Karpas-422 (cell line): Measurements from ENCODE around the gene MRPL27. TPM values are rescaled to one million over a fixed set of nuclear protein-coding genes. Genes with fewer than 3 reads are reported as not detected.

ENCODE experiments used
- DNase-seq: peaks from one replicate; pipeline ENCODE4 v3.0.0-alpha.2; 2015
- H2AFZ ChIP-seq: fragments of 200-600 bp; sonication (generic); 2 replicates; pipeline ENCODE4 v1.6.1; 2014; ENCODE audit warnings: antibody characterized with exemption, low read length, mixed read lengths
- H3K27ac ChIP-seq: fragments of 200-600 bp; sonication (generic); 2 replicates; pipeline ENCODE4 v1.5.1; 2014; ENCODE audit warnings: mild to moderate bottlenecking, low read length, moderate library complexity
- H3K27me3 ChIP-seq: fragments of 200-600 bp; sonication (generic); 2 replicates; pipeline ENCODE4 v1.6.1; 2014; ENCODE audit warnings: low read length, mixed read lengths
- H3K36me3 ChIP-seq: fragments of 200-600 bp; sonication (generic); 2 replicates; pipeline ENCODE4 v1.6.1; 2014; ENCODE audit warnings: low read length, mixed read lengths; ENCODE audit not compliant: insufficient read depth
- H3K4me1 ChIP-seq: fragments of 200-600 bp; sonication (generic); 2 replicates; pipeline ENCODE4 v1.6.1; 2014; ENCODE audit warnings: mild to moderate bottlenecking, low read length, mixed read lengths
- H3K4me2 ChIP-seq: fragments of 200-600 bp; sonication (generic); 2 replicates; pipeline ENCODE4 v1.6.1; 2014; ENCODE audit warnings: low read length, low read depth, mild to moderate bottlenecking; ENCODE audit not compliant: poor library complexity, severe bottlenecking
- H3K4me3 ChIP-seq: fragments of 200-600 bp; sonication (generic); 2 replicates; pipeline ENCODE4 v1.5.1; 2014; ENCODE audit warnings: mild to moderate bottlenecking, antibody characterized with exemption, low read length, mixed read lengths
- H3K79me2 ChIP-seq: fragments of 200-600 bp; sonication (generic); 2 replicates; pipeline ENCODE4 v1.6.1; 2014; ENCODE audit warnings: mild to moderate bottlenecking, low read length, mixed read lengths
- H3K9ac ChIP-seq: fragments of 200-600 bp; sonication (generic); 2 replicates; pipeline ENCODE4 v1.6.0; 2014; ENCODE audit warnings: low read length
- H3K9me2 ChIP-seq: fragments of 200-600 bp; sonication (generic), shearing (Covaris generic); replicated peaks from 2 replicates; pipeline ENCODE4 v1.6.0; 2014; ENCODE audit warnings: mild to moderate bottlenecking, low read length, moderate library complexity; ENCODE audit not compliant: insufficient read depth
- H3K9me3 ChIP-seq: fragments of 300-700, 200-600 bp; sonication (generic); 2 replicates; pipeline ENCODE4 v1.6.1; 2014; ENCODE audit warnings: low read length, mixed read lengths
- H4K20me1 ChIP-seq: fragments of 200-600 bp; sonication (generic); 2 replicates; pipeline ENCODE4 v1.6.1; 2014; ENCODE audit warnings: mild to moderate bottlenecking, antibody characterized with exemption, low read length, low read depth; ENCODE audit not compliant: insufficient read depth
- total RNA-seq: library from RNA; depleted of rRNA; stranded (reverse); fragments of >200 nt; shearing (Covaris generic); gene quantifications from 2 replicates; pipeline ENCODE4 v1.2.3, GENCODE V29; 2014; ENCODE audit warnings: low replicate concordance

The MRPL27 gene
- total RNA-seq, 1 experiment from 2014 or later = 22.3 TPM

DNA sequence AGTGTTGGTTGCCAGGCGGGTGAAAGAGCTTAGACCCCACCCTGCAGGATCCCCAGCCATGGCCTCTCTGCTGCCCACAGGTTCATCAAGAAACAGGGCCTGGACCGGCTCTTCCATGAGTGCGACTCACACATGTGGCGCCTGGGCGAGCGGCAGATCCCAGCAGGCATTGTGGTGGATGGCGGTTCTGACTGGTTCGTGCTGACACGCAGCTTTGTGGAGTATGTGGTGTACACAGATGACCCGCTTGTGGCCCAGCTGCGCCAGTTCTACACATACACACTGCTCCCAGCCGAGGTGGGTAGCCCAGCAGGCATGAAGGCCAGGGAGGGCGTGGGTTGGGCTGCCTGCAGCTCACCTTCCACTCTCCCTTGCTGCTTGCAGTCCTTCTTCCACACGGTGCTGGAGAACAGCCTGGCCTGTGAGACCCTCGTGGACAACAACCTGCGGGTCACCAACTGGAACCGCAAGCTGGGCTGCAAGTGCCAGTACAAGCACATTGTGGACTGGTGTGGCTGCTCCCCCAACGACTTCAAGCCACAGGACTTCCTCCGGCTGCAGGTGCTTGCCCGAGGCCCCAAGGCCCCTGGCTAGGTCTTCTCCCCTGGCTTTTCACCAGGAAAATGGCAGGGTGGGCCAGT lies 17.2 kb downstream of the MRPL27 start:
- no peaks in the 10 kb centered on the region for H3K27me3 ChIP-seq
- no peaks in the 10 kb centered on the region for H3K9me2 ChIP-seq
- no peak overlapping the region for H2AFZ ChIP-seq
- H3K79me2 ChIP-seq = peaks cover 11% of the 10 kb centered on the region
- no peak for DNase-seq
- H3K36me3 ChIP-seq = peaks cover 11% of the 10 kb centered on the region; the same call in 1 of the 2 replicates
- peaks cover 6% of the 10 kb centered on the region; the same call in 1 of the 2 replicates for H4K20me1 ChIP-seq
- no peak overlapping the region for H3K27ac ChIP-seq
- no peak overlapping the region for H3K9ac ChIP-seq
- no peaks in the 10 kb centered on the region for H3K4me1 ChIP-seq
- H3K9me3 ChIP-seq = no peaks in the 10 kb centered on the region
- H3K4me2 ChIP-seq = no peak overlapping the region
- H3K4me3 ChIP-seq = no peak overlapping the region

DNA sequence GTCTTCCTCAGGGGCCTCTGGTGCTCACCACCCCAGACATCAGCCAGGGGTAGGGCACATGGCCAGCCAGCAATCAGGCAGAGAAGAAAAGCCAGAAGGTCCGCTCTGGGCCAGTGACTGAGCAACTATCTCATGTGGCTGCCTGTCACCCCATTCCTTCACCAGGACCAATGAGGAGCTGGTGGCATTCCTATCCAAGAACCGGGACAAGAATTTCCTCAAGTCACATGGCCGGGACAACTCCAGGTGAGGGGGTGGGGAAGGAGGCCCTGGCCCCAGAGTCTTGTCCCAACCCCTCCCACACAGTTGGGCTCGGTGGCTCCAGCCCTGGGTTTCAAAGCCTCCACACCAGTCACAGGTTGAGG lies 17.7 kb downstream of the MRPL27 start:
- no peak for DNase-seq
- Histone ChIP-seq H3K9ac (no peak overlapping the region), H3K9me3 (no peaks in the 10 kb centered on the region), H4K20me1 (peaks cover 6% of the 10 kb centered on the region; the same call in 1 of the 2 replicates), H3K9me2 (no peaks in the 10 kb centered on the region), H3K27ac (no peak overlapping the region), H3K4me2 (no peak overlapping the region), H3K4me3 (no peak overlapping the region), H3K36me3 (peaks cover 11% of the 10 kb centered on the region; the same call in 1 of the 2 replicates), H3K27me3 (no peaks in the 10 kb centered on the region), H3K4me1 (no peaks in the 10 kb centered on the region), H2AFZ (no peak overlapping the region), H3K79me2 (peaks cover 16% of the 10 kb centered on the region)

GRCh38 chr17:50354776-50355175 lies 18.2 kb downstream of the MRPL27 start:
- no peaks in the 10 kb centered on the region for H3K9me2 ChIP-seq
- no peak overlapping the region for H3K4me2 ChIP-seq
- H3K36me3 ChIP-seq = peaks cover 11% of the 10 kb centered on the region; the same call in 1 of the 2 replicates
- no peak overlapping the region for H3K9ac ChIP-seq
- no peaks in the 10 kb centered on the region for H3K27me3 ChIP-seq
- H3K4me1 ChIP-seq = no peaks in the 10 kb centered on the region
- DNase-seq = no peak
- H2AFZ ChIP-seq = no peak overlapping the region
- H3K79me2 ChIP-seq = peaks cover 16% of the 10 kb centered on the region
- H4K20me1 ChIP-seq = peaks cover 6% of the 10 kb centered on the region; the same call in 1 of the 2 replicates
- H3K4me3 ChIP-seq = no peak overlapping the region
- H3K9me3 ChIP-seq = no peaks in the 10 kb centered on the region
- H3K27ac ChIP-seq = no peak overlapping the region

- Histone ChIP-seq H2AFZ (no peak overlapping the region), H3K4me3 (no peak overlapping the region), H3K4me2 (no peak overlapping the region), H3K36me3 (peaks cover 11% of the 10 kb centered on the region; the same call in 1 of the 2 replicates), H4K20me1 (peaks cover 6% of the 10 kb centered on the region; the same call in 1 of the 2 replicates), H3K79me2 (peaks cover 18% of the 10 kb centered on the region), H3K27me3 (no peaks in the 10 kb centered on the region), H3K4me1 (no peaks in the 10 kb centered on the region), H3K9me3 (no peaks in the 10 kb centered on the region), H3K27ac (no peak overlapping the region), H3K9ac (no peak overlapping the region), H3K9me2 (no peaks in the 10 kb centered on the region)
- DNase-seq = no peak
Measured at GRCh38 chr17:50354198-50354597, 18.8 kb downstream of the MRPL27 start.

DNA sequence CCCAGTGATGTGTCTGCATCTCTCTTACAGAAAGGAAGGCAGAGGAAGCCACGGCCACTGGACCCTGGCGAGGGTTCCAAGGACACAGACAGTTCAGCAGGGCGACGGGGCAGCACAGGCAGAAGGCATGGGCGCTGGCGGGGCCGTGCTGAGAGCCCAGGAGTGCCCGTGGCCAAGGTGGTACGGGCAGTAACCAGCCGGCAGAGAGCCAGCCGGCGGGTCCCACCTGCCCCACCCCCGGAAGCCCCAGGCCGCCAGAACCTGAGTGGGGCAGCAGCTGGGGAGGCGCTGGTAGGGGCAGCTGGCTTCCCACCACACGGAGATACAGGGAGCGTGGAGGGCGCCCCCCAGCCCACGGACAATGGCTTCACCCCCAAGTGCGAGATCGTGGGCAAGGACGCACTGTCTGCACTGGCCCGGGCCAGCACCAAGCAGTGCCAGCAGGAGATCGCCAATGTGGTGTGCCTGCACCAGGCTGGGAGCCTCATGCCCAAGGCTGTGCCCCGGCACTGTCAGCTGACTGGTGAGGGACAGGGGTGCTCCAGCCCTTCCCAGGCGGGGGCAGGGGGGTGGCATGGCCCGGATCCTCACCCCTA lies 19.3 kb downstream of the MRPL27 start:
- DNase-seq = no peak
- H3K36me3 ChIP-seq = peaks cover 11% of the 10 kb centered on the region; the same call in 1 of the 2 replicates

DNA sequence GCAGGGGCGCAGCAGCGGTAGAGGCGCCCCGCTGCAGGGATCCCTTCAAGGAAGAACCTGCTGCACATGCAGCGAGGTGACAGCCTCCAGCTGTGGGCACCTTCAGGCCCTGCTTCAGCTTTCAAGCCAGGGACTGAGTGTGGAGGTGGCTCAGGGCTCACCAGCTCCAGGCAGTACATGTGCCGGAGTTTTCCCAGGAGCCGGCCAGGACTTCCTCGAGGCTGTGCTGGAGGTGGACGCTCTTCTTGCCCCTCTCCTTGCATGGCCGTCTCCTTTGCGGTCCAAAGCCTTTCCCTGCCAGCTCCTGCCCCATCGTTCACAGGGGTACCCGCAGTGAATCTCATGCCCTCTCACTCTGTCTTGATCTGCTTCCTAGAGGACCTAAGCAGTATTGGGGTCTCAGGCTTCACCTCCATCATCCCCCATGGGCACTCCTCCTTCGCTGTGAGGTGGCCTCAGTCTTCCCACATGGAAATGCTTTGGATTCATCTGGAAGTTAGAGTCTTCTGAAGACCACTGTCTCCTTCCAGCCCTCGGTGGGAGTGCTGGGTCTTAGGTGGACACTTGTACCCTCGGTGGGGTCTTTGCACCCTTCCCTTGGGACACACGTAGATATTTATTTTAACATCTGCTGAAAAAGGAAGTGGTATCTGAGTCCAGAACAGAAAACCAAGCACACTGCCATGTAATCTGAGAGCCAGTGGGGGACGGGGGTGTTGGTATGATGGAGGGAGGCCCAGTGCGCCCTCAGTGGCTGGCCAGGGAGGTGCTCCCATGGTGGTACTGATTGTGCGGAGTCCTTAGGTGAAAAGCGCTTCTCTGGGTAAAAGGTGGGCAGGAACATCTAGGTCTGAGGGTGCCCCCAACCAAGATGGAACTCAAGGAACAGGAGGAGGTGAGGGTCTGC lies 20.0 kb downstream of the MRPL27 start:
- Histone ChIP-seq H4K20me1 (peaks cover 7% of the 10 kb centered on the region; the same call in 1 of the 2 replicates), H3K9me2 (no peaks in the 10 kb centered on the region), H3K27me3 (no peaks in the 10 kb centered on the region), H3K4me3 (no peak overlapping the region), H2AFZ (no peak overlapping the region), H3K27ac (no peak overlapping the region), H3K9ac (no peak overlapping the region), H3K4me2 (no peak overlapping the region), H3K4me1 (peaks cover 3% of the 10 kb centered on the region), H3K36me3 (peaks cover 10% of the 10 kb centered on the region; the same call in 1 of the 2 replicates), H3K79me2 (peaks cover 31% of the 10 kb centered on the region), H3K9me3 (no peaks in the 10 kb centered on the region)
- DNase-seq = no peak

More for the DNA sequence above, 19.3 kb downstream of the MRPL27 start:
- Histone ChIP-seq H3K4me2 (no peak overlapping the region), H3K79me2 (peaks cover 23% of the 10 kb centered on the region), H3K9me3 (no peaks in the 10 kb centered on the region), H4K20me1 (peaks cover 6% of the 10 kb centered on the region; the same call in 1 of the 2 replicates), H3K4me1 (no peaks in the 10 kb centered on the region), H3K4me3 (no peak overlapping the region), H3K27ac (no peak overlapping the region), H3K9me2 (no peaks in the 10 kb centered on the region), H2AFZ (no peak overlapping the region), H3K27me3 (no peaks in the 10 kb centered on the region), H3K9ac (no peak overlapping the region)

GRCh38 chr17:50352072-50352692 lies 20.8 kb downstream of the MRPL27 start:
- H4K20me1 ChIP-seq = peaks cover 13% of the 10 kb centered on the region; the same call in 1 of the 2 replicates
- H3K27ac ChIP-seq = no peak overlapping the region
- no peaks in the 10 kb centered on the region for H3K27me3 ChIP-seq
- no peak overlapping the region for H3K4me3 ChIP-seq
- no peak overlapping the region for H2AFZ ChIP-seq
- H3K79me2 ChIP-seq = peaks cover 38% of the 10 kb centered on the region
- DNase-seq = no peak
- H3K4me1 ChIP-seq = peaks cover 10% of the 10 kb centered on the region
- H3K9me3 ChIP-seq = no peaks in the 10 kb centered on the region
- H3K4me2 ChIP-seq = no peak overlapping the region
- H3K36me3 ChIP-seq = peaks cover 9% of the 10 kb centered on the region; the same call in 1 of the 2 replicates
- no peak overlapping the region for H3K9ac ChIP-seq
- H3K9me2 ChIP-seq = no peaks in the 10 kb centered on the region
